Germinal center (tissue), 1 donor: ENCODE results near the gene EBP.
"Not testable (repeated sequence)": the region's sequence is repeated elsewhere in the genome, so short reads cannot be mapped to it uniquely, and the experiment has no call there.

Experiments used
- DNase-seq: peaks from one replicate; pipeline ENCODE4 v3.0.0; 2012; ENCODE audit warnings: mixed read lengths, low spot score

The EBP gene

GRCh38 chrX:48525853-48526252 lies 4.2 kb downstream of the EBP start:
- not testable (repeated sequence) for DNase-seq

DNA sequence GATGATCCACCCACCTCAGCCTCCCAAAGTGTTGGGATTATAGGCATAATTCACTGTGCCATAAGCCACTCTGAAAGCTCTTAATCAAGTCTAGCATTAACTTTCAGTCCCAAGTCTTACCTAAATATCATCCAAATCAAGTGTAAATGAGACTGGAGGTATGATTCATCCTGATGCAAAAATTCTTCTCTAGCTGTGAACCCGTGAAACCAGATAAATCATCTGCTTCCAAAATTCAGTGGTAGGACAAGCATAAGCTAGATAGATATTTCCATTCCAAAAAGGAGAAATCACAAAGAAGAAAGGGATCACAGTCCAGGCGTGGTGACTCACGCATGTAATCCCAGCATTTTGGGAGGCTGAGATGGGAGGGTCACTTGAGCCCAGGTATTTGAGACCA lies 9.1 kb downstream of the EBP start:
- DNase-seq = no peak

- DNase-seq = no peak
Observed at GRCh38 chrX:48531358-48531959, 9.9 kb downstream of the EBP start.

DNA sequence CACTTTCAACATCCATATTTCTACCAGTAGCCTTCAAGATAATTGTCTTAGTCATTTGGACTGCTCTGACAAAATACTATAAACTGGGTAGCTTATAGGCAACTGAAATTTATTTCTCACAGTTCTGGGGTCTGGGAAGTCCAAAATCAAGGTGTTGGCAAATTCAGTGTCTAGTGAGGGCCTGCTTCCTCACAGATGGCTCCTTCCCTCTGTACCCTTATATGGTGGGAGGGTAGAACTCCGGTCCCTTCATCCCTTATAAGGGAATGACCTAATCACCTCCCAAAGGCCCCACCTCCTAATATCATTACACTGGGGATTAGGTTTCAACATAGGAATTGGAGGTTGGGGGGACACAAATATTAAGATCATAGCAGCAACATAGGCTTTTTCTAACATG lies 10.6 kb downstream of the EBP start:
- DNase-seq = no peak

DNA sequence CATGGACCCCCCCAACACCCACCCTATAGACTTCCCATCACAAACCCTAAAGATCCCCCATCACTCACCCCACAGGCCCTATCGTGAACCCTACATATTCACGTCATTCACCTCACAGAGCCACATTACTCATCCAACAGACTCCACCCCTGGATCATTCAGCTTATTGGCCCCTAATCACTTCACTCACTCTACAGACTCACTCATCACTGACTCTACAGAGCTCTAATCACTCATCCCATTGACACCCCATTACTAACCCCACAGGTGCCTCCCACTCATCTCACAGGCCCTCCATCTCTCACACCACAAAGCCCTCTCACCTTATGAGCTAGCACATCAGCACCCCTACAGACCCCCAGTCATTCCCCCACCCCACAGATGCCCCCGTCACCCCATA lies 11.6 kb downstream of the EBP start:
- no peak for DNase-seq

DNA sequence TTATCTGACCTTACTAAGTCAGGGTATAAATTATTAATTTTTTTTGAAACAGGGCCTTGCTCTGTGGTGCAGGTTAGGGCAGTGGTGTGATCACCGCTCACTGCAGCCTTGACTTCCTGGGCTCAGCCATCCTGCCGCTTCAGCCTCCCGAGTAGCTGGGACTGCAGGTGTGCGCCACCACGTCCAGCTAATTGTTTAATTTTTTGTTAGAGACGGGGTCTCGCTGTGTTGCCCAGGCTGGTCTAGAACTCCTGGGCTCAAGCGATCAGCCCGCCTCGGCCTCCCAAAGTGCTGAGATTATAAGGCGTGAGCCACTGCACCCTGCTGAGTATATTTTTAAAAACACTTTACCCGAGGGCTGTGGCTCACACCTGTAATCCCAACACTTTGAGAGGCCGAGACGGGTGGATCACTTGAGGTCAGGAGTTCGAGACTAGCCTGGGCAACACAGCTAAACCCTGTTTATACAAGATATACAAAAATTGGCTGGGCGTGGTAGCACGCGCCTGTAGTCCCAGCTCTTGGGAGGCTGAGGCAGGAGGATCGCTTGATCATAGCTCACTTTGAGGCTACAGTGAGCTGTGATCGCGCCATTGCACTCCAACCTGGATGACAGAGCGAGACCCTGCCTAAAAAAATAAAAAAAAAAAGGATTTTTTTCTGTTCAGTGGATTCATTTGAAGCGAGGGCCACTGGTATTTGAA lies 17.2 kb downstream of the EBP start:
- DNase-seq = no peak

DNA sequence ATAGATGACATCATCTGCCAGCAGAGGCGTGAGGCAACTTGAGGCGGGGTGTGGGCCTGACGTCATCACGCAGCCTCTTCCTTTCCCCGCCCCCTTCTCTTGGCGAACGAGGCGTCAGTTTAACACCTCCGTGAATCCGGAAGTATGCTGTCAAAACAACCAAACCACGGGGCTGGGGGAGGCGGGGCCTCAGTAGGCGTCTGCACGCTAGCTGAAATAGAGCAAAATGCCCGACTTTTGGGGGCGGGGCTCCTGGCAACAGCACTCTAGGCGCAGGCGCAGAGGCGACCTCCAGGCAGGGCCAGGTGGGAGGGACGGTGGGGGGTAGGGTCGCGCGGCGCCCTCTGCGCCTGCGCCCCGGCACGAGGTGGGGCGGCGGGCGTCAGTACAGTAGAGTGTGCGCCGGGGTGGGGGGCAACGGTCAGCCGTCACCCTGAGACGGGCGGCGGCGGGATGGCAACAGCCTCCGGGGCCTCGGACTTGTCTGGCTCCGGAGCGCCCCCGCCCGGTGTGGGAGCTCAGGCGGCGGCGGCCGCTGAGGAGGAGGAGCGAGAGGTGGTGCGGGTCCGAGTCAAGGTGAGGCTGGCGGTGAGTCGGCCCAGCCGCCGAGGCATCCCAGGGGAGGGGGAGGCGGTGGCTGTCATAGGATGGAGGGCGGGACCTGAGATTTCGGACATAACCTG lies 17.9 kb downstream of the EBP start, which contains the start of gene TBC1D25:
TBC1D25 (plus strand) TSS at position 370 of the 683 bp plus-strand sequence; CDS start at position 454, 84 bp downstream.
- DNase-seq = peak; percentile 90

GRCh38 chrX:48540028-48540375 lies 18.4 kb downstream of the EBP start:
- DNase-seq = peak; percentile 62

GRCh38 chrX:48540480-48540879 lies 18.9 kb downstream of the EBP start:
- no peak for DNase-seq

GRCh38 chrX:48541140-48541814 lies 19.7 kb downstream of the EBP start:
- DNase-seq = no peak

DNA sequence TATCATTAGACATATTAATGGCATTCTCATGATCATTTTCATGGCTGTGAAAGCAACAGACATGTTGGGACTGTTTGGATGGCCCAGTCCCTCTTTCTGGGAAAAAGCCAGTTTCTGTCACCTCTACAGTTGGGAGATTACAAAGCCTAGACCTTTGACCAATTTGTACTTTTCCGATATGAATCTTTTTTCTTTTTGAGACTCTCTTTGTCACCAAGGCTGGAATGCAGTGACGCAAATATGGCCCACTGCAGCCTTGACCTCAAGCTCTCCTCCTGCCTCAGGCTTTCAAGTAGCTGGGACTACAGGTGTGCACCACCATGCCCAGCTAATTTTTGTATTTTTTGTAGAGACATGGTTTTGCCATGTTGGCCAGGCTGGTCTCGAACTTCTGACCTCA lies 27.3 kb downstream of the EBP start:
- DNase-seq = no peak

DNA sequence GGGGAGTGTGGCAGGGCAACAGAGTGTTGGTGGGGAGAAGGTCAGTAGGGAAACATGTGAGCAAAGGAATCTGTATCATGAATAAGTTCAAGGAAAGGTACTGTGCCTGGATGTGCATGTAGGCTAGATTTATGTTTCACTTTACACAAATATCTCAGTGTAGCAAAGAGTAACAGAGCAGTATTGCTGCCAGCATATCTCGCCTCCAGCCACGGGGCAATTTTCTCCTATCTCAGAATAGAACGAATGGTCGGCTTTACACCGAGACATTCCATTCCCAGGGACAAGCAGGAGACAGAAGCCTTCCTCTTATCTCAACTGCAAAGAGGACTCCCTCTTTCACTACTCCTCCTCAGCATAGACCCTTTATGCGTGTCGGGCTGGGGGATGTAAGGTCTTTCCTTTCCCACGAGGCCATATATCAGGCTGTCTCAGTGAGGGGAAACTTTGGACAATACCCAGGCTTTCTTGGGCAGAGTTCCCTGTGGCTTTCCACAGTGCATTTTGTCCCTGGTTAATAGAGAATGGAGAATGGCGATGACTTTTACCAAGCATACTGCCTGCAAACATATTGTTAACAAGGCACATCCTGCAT lies 34.2 kb downstream of the EBP start:
- DNase-seq = not testable (repeated sequence)

GRCh38 chrX:48558271-48558670 lies 36.7 kb downstream of the EBP start:
- no peak for DNase-seq

GRCh38 chrX:48559636-48560035 lies 38.0 kb downstream of the EBP start:
- DNase-seq = no peak

- no peak for DNase-seq
Observed at GRCh38 chrX:48560056-48560455, 38.4 kb downstream of the EBP start.

DNA sequence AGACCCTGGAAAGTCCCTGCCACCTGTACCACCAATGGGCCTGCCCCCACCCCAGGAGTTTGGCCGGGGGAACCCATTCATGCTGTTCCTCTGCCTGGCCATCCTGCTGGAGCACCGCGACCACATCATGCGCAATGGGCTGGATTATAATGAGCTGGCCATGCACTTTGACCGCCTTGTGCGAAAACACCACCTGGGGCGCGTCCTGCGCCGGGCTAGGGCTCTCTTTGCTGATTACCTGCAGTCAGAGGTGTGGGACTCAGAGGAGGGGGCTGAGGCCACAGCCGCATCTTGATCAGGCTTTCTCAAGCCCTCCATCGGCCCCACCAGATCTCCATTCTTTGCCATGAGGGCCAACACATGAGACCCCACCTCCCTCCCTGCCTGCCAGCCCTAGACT lies 39.1 kb downstream of the EBP start:
- DNase-seq = no peak

DNA sequence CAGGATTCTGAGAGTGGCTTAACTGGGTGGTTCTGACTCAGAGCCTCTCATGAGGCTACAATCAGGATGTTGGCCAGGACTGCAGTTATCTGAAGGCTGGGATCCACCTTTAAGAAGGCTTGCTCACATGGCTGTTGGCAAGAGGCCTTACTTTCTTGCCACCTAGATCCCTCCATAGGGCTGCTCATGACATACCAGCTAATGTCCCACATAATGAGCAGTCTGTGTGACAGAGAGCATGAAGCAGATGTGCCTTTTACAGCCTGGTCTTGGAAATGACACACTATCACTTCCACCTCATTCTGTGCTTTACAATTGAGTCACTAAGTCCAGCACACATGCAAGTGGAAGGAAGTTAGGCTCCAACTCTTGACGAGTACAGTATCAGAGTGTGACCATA lies 48.4 kb downstream of the EBP start:
- DNase-seq = no peak

DNA sequence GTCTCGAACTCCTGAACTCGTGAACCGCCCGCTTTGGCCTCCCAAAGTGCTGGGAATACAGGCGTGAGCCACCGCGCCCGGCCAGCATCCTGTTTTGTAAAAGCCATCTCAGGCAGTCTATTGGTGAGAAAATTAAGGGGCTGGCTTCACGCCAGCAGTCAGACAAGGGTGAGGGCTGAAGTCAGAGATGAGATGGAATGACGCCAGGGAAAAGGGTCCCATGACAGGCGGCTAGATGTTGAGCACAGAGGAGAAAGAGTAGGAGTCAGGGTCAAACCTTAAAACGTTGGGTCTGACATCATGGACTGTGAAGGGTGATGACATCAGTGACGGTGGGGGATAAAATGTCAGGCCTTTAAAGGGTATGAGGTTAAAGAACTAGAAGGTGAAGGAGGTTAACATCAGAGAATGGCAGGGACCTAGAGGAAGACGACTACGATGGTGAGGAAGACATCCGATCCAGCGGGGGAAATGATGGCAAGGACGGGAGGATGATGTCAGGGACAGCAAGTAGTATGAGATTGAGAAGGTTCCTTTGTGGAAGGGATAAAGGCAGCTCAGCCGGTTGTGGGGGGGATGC lies 52.2 kb downstream of the EBP start:
- DNase-seq = no peak

DNA sequence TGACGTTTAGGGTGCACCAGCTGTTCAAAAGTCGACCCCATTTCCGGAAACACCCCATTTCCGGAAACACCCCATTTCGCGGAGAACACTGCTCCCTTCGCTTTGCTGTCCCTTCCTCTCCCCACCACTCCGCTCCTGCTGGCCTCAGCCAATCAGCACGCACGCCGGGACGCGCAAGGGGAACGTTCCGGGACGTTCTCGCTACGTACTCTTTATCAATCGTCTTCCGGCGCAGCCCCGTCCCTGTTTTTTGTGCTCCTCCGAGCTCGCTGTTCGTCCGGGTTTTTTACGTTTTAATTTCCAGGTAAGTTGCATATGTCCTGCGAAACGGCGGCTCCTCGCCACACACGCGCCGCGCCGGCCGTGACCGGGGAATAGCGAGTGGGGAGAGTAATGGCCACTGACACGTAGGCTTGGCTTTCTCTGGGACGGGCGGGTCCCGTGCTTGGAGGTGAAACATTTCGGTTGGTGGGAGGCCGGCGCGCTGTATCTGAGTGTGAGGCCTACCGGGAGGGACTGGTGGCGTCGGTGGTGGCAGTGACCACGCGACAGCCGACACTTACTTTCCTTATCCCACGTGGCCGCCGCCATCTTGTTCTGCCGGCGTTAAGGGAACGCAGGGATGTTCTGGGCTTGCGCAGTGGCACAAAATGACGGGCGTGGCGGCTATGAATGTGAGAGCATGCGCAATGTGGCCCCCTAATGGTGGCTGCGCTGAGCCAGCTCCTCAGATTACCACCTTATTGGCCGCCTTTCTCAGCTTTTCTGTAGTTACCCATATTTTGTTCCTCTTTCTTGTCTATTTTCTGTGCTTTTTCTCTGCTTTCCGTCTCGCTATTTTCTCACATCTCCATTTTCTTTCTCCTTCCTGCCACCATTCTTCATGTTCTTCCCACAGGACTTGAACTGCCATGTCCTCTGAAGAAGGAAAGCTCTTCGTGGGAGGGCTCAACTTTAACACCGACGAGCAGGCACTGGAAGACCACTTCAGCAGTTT lies 53.0 kb downstream of the EBP start, which contains the start of gene RBM3:
RBM3 (plus strand) TSS at position 215 of the 997 bp plus-strand sequence; CDS start at position 912, 697 bp downstream.
- peak; percentile 89 for DNase-seq

DNA sequence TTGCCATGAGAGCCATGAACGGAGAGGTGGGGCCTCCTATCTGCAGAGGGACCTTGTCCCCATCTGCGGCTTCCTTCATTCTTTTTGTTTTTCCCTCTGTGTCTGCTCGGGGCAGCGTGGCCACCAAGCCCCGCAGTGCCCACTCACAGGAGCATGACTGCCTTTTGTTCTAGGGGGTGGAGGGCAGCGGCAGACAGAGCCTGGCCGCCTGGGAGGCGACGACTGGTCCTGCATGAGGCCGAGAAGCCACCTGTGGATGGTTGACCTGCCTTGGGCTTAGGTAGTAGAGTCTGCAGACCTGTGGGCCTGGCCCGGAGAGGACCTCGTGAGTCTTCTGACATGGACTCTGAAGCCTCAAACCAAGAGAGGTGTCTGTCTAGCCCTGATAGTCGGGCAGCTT lies 54.0 kb downstream of the EBP start:
- no peak for DNase-seq

- DNase-seq = no peak
Observed at GRCh38 chrX:48576108-48576507, 54.5 kb downstream of the EBP start.
